Esophagus (tissue), 2 donors: ENCODE data around the gene TMOD4. TPM values are rescaled to one million over a fixed set of nuclear protein-coding genes. Genes with fewer than 3 reads are reported as not detected.

Source experiments
- H3K27ac ChIP-seq, 2 donors: one replicate each; pipeline ENCODE4 v1.5.1; 2013; ENCODE audit warnings: low read depth in 2 of 2, mild to moderate bottlenecking in 2 of 2, inconsistent platforms in 1 of 2, low read length in 1 of 2, moderate library complexity in 1 of 2
- H3K27me3 ChIP-seq, 2 donors: one replicate each; pipeline ENCODE4 v1.6.1; 2013; ENCODE audit warnings: low read length in 2 of 2, control low read depth in 1 of 2, mild to moderate bottlenecking in 1 of 2; ENCODE audit not compliant: insufficient read depth in 2 of 2, control insufficient read depth in 1 of 2
- H3K36me3 ChIP-seq, 2 donors: one replicate each; pipeline ENCODE4 v1.6.1; 2013; ENCODE audit warnings: low read length in 1 of 2; ENCODE audit not compliant: control insufficient read depth in 2 of 2, insufficient read depth in 2 of 2
- H3K4me1 ChIP-seq, 2 donors: one replicate each; pipeline ENCODE4 v1.6.1; 2013; ENCODE audit warnings: low read length in 1 of 2; ENCODE audit not compliant: control insufficient read depth in 2 of 2, insufficient read depth in 2 of 2
- H3K4me3 ChIP-seq, 2 donors: one replicate each; pipeline ENCODE4 v1.5.1; 2013; ENCODE audit warnings: low read length in 2 of 2, mild to moderate bottlenecking in 2 of 2, low read depth in 1 of 2, moderate library complexity in 1 of 2
- H3K9me3 ChIP-seq, 2 donors: one replicate each; pipeline ENCODE4 v1.6.1; 2013; ENCODE audit warnings: mild to moderate bottlenecking in 2 of 2, low read depth in 1 of 2, low read length in 1 of 2, moderate library complexity in 1 of 2; ENCODE audit not compliant: control insufficient read depth in 2 of 2, insufficient read depth in 1 of 2
- WGBS, 2 donors: extraction: QIAGEN DNeasy Blood & Tissue Kit; methylation state at CpG; one replicate each; pipeline ENCODE4 v1.1.7; 2013; 5-methylcytosine and 5-hydroxymethylcytosine counted together
- polyA plus RNA-seq, 2 donors: library from polyadenylated mRNA; stranded (reverse); fragments of 200-250 nt; gene quantifications; one replicate each; pipeline ENCODE4 v1.2.3, GENCODE V29; 2013
- donor health status: healthy with polysubstance abuse.
- donor health status: Bipolar disorder and iron deficiency.

The TMOD4 gene
- polyA plus RNA-seq, 2 donors: 0.14 to 0.22 TPM

DNA sequence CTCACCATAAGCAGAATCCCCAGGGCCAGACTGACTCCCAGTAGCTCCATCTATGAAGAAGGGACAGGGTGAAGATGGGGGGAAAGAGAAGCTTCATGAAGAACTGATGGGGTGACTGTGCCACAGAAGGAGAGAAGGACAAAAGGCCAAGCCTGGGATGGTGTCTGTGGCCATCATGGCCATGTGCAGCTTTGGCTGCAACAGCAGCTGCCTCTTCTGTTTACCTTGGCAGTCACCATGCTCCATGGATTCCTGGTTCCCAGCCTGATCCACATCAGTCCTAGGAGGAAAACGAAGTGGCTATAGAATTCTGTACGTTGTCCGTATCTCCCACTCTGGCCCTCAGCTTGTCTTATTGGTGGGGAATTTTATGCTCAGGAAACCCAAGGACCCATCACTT, 41.4 kb downstream of the TMOD4 start:
- Histone ChIP-seq H3K27ac (no peak overlapping the region), H3K4me1 (no peaks in the 10 kb centered on the region)
- WGBS, 2 donors: 80% methylated on average over 3 of the region's 3 CpGs

DNA sequence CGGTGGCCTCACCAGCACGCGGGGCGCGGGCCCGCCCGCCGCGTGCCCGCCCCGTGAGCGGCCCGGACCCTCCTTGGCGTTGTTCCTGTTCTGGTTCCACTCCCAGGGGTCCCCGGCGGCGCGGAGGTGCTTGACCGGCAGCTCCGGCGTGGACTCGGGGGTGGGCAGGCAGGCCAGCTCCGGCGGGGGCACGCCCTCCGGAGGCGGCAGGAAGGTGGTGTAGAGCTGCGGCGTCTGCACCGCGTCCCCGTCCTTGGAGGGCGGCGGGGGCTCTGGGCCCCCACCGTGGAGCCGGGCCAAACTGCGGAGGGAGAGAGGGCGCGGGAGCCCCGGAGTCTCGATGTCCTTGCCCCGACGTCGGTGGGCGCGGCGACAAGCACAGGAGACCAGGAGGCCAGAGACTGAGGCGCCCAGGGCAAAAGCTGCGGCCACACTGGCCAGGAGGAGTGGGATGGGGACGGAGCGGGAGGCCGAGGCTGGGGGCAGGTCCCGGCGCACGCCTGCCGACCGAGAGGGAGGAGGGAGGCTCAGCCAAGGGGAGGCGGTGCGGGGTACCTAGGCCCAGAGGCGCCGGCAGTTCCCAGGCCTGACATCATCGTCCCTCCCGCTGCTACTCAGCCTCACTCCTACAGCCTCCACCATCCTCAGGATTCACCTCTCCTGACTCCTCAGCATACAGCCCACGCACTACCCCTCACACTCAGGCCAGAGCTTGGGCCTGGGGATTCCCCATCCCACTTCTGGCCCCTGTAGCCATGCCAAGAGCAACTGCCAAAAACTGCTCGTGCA, 42.6 kb downstream of the TMOD4 start:
- WGBS, 2 donors: 71 to 77% methylated on average over 56 to 65 of the region's 65 CpGs

More for the DNA sequence above, 41.4 kb downstream of the TMOD4 start:
- Histone ChIP-seq H3K36me3 (no peaks in the 10 kb centered on the region), H3K27me3 (no peaks in the 10 kb centered on the region), H3K4me3 (no peak overlapping the region), H3K9me3 (no peaks in the 10 kb centered on the region)

DNA sequence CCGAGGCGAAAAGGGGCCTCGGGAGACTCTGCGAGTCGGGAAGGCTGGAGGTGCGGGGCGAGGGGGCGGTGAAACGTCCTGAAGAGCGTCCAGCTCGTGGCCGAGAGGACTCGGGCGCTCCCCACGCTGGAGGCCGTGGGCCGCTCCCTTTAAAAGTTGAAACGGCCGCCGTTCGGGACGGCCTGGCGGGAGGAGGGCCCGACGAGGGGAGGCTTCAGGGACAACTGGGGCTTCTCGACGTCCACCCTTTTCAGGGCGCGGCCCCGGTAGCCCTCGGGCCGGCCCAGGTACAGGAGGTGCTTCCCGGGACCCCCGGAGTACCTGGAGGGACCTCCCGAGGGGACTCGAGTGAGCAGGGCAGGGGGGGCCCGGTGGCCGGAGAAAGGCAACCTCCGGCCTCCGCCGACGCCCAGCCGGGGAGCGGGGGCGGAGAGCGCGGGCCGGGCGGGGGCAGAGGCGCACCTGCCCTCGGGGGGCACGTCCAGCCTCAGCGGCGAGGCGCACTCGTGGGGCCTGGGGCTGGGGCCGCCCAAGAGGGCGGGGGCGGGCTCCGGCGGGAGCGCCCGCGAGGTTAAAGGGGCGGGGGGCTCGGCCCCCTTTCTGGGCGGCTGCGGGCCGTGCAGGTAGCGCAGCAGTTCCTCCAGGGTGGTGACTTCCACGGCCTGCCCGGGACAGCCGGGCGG, 43.3 kb downstream of the TMOD4 start:
- Histone ChIP-seq H3K27ac (no peak overlapping the region), H3K36me3 (no peaks in the 10 kb centered on the region), H3K27me3 (no peaks in the 10 kb centered on the region), H3K4me3 (peak overlapping the region in 1 of 2 donors; percentile 44), H3K9me3 (no peaks in the 10 kb centered on the region), H3K4me1 (no peaks in the 10 kb centered on the region)
- 53 to 57% methylated on average over 50 to 74 of the region's 74 CpGs for WGBS, 2 donors

More for the DNA sequence above, 42.6 kb downstream of the TMOD4 start:
- H3K27ac ChIP-seq: no peak overlapping the region
- no peaks in the 10 kb centered on the region for H3K27me3 ChIP-seq
- peak overlapping the region in 1 of 2 donors; percentile 44 for H3K4me3 ChIP-seq
- H3K36me3 ChIP-seq: no peaks in the 10 kb centered on the region
- H3K4me1 ChIP-seq: no peaks in the 10 kb centered on the region
- no peaks in the 10 kb centered on the region for H3K9me3 ChIP-seq

DNA sequence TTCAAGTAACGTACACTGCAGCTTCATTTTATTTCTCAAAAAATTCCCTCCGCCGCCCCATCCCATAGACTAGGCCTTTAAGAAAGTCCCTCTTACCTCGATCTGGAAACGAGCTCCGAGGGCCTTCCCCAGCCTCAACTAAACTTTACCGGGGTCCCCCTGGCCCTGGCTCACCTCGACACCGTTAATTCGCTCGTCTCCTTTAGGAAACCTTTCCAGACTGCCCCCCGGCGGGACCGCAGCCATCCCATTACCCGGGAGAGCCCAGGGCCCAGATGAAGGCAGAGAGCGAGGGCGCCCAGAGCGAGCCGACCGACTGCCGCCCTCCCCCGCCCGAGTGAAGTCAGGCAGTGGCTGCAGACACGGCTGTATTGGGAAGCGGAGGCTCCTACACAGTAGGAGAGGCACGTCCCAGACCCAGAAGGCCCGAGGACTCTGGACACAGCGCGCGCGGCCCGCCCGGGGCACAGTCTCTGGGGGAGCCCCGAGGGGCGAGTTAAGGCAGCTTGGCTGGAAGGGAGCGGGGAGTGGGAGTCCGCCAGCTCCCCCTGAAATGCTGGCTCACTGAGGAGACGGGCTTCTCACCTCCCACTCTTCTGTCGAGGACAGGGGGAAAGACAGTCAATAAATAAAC, 44.0 kb downstream of the TMOD4 start:
- 24 to 35% methylated on average over 39 of the region's 39 CpGs for WGBS, 2 donors

DNA sequence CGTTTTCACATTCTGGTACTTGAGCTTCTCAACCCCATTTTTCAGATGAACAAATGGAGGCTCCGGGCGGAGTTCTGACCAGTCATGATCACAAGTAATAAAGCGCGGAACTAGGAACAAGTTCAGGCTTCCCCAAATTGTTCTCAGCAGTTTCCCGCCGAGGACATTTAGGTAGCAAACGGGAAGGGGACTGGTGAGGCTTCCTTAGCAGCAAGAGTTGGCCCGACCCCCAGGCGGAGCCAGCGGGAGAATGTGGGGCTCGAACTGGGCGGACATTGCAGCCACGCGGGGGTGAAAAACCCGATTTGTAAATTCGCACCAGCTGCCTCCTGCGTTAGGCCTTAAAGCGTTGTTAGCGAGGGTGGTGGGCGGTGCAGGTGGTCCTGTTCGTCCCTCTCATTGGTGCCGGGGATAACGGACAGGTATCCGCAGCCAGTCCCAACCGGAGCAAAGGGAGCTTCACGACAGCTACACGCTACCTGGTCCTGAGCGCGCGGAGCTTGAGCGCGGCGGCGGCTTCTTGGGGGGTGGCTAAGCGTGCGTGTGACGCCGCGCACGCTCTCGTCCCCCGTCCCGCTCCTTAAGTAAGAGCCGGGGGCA, 44.7 kb downstream of the TMOD4 start:
- H3K27ac ChIP-seq: peak overlapping the region; percentile 2 to 81
- H3K36me3 ChIP-seq: no peaks in the 10 kb centered on the region
- H3K4me3 ChIP-seq: peak overlapping the region; percentile 41 to 44
- H3K4me1 ChIP-seq: no peaks in the 10 kb centered on the region
- whole genome bisulfite sequencing, 2 donors: 6 to 9% methylated on average over 45 of the region's 45 CpGs
- H3K27me3 ChIP-seq: no peaks in the 10 kb centered on the region
- H3K9me3 ChIP-seq: no peaks in the 10 kb centered on the region

More for the DNA sequence above, 44.0 kb downstream of the TMOD4 start:
- Histone ChIP-seq H3K4me1 (no peaks in the 10 kb centered on the region), H3K27me3 (no peaks in the 10 kb centered on the region), H3K9me3 (no peaks in the 10 kb centered on the region), H3K4me3 (peak overlapping the region; percentile 41 to 44), H3K27ac (peak overlapping the region in 1 of 2 donors; percentile 2), H3K36me3 (no peaks in the 10 kb centered on the region)

DNA sequence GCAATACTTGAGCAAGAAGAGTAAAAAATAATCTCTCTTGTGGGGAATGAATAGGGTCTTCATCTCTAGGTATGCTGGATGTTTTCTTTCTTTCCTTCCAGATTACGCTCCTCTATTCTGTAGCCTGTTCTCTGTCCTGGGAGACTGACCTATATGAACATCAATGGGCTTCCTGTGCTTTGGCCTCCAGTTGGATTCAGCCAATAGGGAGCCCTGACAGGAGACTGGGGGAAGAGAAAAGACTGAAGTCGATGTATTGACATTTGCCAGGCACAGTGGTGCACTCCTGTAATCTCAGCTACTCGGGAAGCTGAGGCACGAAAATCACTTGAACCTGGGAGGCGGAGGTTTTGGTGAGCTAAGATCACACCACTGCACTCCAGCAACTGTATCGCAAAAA, 47.0 kb downstream of the TMOD4 start:
- H3K9me3 ChIP-seq: no peaks in the 10 kb centered on the region

DNA sequence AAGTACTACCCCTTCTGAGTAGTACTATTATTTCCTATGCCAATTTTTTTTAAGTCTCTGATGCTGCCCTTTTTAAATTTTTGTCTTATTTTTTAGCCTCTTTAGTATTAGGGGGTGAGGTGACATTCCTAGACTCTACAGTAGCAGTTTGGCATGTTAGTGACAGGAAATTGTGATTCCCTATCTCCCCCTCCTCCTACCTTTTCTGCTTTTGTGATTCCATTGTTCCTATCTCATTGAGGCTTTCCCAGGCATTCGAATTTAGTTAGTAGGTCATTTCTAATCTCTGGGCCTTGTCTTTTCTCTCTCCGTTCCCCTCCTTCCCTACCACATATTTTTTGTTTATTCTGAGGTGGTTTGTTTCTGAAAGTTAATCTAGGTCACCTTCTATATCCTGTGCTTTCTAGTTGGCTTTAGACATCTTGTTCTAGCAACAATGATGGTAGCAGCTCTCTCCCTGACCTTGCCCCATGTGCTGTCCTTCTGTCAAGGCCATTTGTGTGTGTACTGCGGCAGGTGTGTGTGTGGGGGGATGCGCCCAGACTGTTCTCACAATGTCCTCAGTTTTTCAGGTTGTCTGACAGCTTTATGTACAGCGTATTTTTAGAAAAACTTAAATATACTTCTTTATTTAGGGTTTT, 50.9 kb downstream of the TMOD4 start:
- Histone ChIP-seq H3K27ac (no peak overlapping the region), H3K27me3 (no peaks in the 10 kb centered on the region), H3K4me1 (no peaks in the 10 kb centered on the region), H3K4me3 (no peak overlapping the region), H3K9me3 (no peaks in the 10 kb centered on the region), H3K36me3 (no peaks in the 10 kb centered on the region)
- WGBS, 2 donors: 78 to 81% methylated on average over 5 of the region's 5 CpGs

More for the DNA sequence above, 47.0 kb downstream of the TMOD4 start:
- Histone ChIP-seq H3K27ac (no peak overlapping the region), H3K4me3 (no peak overlapping the region), H3K4me1 (no peaks in the 10 kb centered on the region), H3K36me3 (no peaks in the 10 kb centered on the region), H3K27me3 (no peaks in the 10 kb centered on the region)
- 83 to 86% methylated on average over 6 of the region's 6 CpGs for WGBS, 2 donors
